Colonic mucosa (tissue), 4 donors: ENCODE measurements around the gene LRIG1. TPM values are rescaled to one million over a fixed set of nuclear protein-coding genes. Genes with fewer than 3 reads are reported as not detected.

Source experiments
- DNase-seq: peaks from one replicate; pipeline ENCODE4 v3.0.0-alpha.2; 2020
- H3K27ac ChIP-seq: fragments of 200-600 bp; one replicate; pipeline ENCODE4 v1.8.0; 2021
- H3K27me3 ChIP-seq: fragments of 200-600 bp; one replicate; pipeline ENCODE4 v1.8.0; 2021
- H3K36me3 ChIP-seq: fragments of 200-600 bp; one replicate; pipeline ENCODE4 v1.8.0; 2021
- H3K4me1 ChIP-seq: fragments of 200-600 bp; one replicate; pipeline ENCODE4 v1.8.0; 2021; ENCODE audit warnings: mild to moderate bottlenecking
- H3K4me3 ChIP-seq: fragments of 200-600 bp; one replicate; pipeline ENCODE4 v1.8.0; 2021
- H3K9ac ChIP-seq, 2 donors: one replicate each; pipeline ENCODE4 v1.7.0; 2013; ENCODE audit warnings: control low read depth in 2 of 2, low read depth in 2 of 2, low read length in 2 of 2
- H3K9me3 ChIP-seq: fragments of 200-600 bp; one replicate; pipeline ENCODE4 v1.8.0; 2021
- CTCF ChIP-seq: fragments of 200-600 bp; IDR thresholded peaks from one replicate; pipeline ENCODE4 v1.8.0; 2022; ENCODE audit warnings: antibody characterized with exemption, mild to moderate bottlenecking
- intact Hi-C: fragments of 100-400 bp; cut with DNase I; formaldehyde crosslinking; loops from one replicate; pipeline ENCODE4 v1.14.1; 2022
- total RNA-seq, 2 donors: library from RNA; stranded (reverse); fragmentation: NEBNext Ultra II Directional in 1 of 2; extraction: Animal tissue kit (Norgen Biotek cat#: 25700) in 1 of 2; gene quantifications; one replicate each; pipeline ENCODE4 v1.2.1, GENCODE V29; 2021
- donor health status: healthy.
- donor health status: DM: no; HTN: no; CAD: no.
- donor health status: DM: no; HTN: no; CAD: no.

The LRIG1 gene
- total RNA-seq, 2 donors from 2014 or later = 43.9 to 57.5 TPM

- no peak for DNase-seq
- no peak overlapping the region for H3K27ac ChIP-seq
- no peak overlapping the region for H3K9ac ChIP-seq
- no peaks in the 10 kb centered on the region for H3K27me3 ChIP-seq
- TF ChIP-seq CTCF = no peak
- peaks cover 8% of the 10 kb centered on the region for H3K36me3 ChIP-seq
- no peaks in the 10 kb centered on the region for H3K9me3 ChIP-seq
- intact Hi-C loops = no loop called here
- no peak overlapping the region for H3K4me3 ChIP-seq
- H3K4me1 ChIP-seq = no peaks in the 10 kb centered on the region
Measured at GRCh38 chr3:66396161-66396760, 104.6 kb downstream of the LRIG1 start.

GRCh38 chr3:66395635-66396034 is 105.2 kb downstream of the LRIG1 start:
- no peak overlapping the region for H3K9ac ChIP-seq
- no peaks in the 10 kb centered on the region for H3K4me1 ChIP-seq
- no peaks in the 10 kb centered on the region for H3K9me3 ChIP-seq
- DNase-seq = no peak
- H3K27ac ChIP-seq = no peak overlapping the region
- H3K36me3 ChIP-seq = peaks cover 8% of the 10 kb centered on the region
- intact Hi-C loops = no loop called here
- H3K4me3 ChIP-seq = no peak overlapping the region
- H3K27me3 ChIP-seq = no peaks in the 10 kb centered on the region
- TF ChIP-seq CTCF = no peak

GRCh38 chr3:66394753-66395249 is 106.0 kb downstream of the LRIG1 start:
- Histone ChIP-seq H3K27me3 (no peaks in the 10 kb centered on the region), H3K9ac (no peak overlapping the region), H3K27ac (no peak overlapping the region), H3K9me3 (no peaks in the 10 kb centered on the region), H3K4me3 (no peak overlapping the region), H3K36me3 (peaks cover 8% of the 10 kb centered on the region), H3K4me1 (no peaks in the 10 kb centered on the region)
- no peak for TF ChIP-seq CTCF
- intact Hi-C loops = no loop called here
- no peak for DNase-seq

- no peak for DNase-seq
Measured at GRCh38 chr3:66394019-66394752, 106.6 kb downstream of the LRIG1 start.

More at GRCh38 chr3:66394019-66394752, 106.6 kb downstream of the LRIG1 start:
- no peak for TF ChIP-seq CTCF
- Histone ChIP-seq H3K36me3 (peaks cover 8% of the 10 kb centered on the region), H3K4me1 (no peaks in the 10 kb centered on the region), H3K4me3 (no peak overlapping the region), H3K27ac (no peak overlapping the region), H3K27me3 (no peaks in the 10 kb centered on the region), H3K9ac (no peak overlapping the region), H3K9me3 (no peaks in the 10 kb centered on the region)
- intact Hi-C loops = no loop called here
